Urothelium cell line (cell line): Measurements from ENCODE around the gene CST2.
"Not testable (repeated sequence)": the region's sequence is repeated elsewhere in the genome, so short reads cannot be mapped to it uniquely, and the experiment has no call there.

Experiments used
- DNase-seq: peaks from one replicate; pipeline ENCODE4 v3.0.0; 2011; ENCODE audit warnings: low spot score, mixed read lengths
- FAIRE-seq: peaks from 2 replicates; lab custom pipeline; 2011; peaks lifted over from hg19 to GRCh38; lab: Jason Lieb, UNC

The CST2 gene

DNA sequence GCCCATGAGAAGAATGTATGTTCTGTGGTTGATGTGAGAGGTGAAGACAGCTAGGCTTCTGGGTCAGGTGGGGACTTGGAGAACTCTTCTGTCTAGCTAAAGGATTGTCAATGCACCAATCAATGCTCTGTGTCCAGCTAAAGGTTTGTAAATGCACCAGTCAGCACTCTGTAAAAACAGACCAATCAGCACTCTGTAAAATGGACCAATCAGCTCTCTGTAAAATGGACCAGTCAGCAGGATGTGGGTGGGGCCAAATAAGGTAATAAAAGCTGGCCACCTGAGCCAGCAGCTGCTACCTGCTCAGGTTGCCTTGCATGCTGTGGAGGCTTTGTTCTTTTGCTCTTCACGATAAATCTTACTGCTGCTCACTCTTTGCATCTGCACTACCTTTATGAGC is 15.0 kb downstream of the CST2 start:
- DNase-seq, FAIRE-seq: not testable (repeated sequence)

- DNase-seq, FAIRE-seq: not testable (repeated sequence)
Measured at GRCh38 chr20:23810349-23810748, 16.2 kb downstream of the CST2 start.

- no peak for DNase-seq
- no peak for FAIRE-seq
Measured at GRCh38 chr20:23800865-23801264, 25.7 kb downstream of the CST2 start.

DNA sequence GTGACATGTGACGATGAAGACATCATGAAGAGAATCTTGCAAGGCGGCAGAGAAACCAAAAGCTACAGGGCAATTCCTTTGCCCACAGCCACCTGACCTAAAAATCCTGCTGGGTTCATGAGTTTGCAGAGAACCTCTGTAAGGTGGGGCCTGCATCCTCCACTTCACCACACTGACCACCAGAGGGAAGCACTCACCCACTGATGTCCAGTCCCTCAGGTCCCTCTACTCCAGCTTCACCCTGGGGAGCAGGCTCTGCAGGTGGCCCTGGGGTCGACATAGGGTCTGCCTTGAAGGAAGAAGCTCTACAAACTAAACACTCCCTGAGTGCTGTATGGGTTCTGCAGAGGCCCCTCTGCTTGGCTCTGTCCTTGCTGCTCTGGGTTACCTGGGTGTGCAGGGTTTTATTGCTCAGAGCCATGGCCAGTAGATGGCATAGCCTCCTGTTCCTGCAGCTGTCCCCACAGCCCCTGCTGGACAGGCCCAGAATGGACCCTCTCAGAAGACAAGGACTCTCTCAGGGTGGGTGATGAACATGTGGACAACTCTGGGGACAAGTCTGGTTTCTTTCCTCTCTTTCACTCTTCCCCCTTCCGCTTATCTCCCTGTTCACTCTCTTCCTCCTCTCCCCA is 27.2 kb downstream of the CST2 start:
- DNase-seq, FAIRE-seq: not testable (repeated sequence)

DNA sequence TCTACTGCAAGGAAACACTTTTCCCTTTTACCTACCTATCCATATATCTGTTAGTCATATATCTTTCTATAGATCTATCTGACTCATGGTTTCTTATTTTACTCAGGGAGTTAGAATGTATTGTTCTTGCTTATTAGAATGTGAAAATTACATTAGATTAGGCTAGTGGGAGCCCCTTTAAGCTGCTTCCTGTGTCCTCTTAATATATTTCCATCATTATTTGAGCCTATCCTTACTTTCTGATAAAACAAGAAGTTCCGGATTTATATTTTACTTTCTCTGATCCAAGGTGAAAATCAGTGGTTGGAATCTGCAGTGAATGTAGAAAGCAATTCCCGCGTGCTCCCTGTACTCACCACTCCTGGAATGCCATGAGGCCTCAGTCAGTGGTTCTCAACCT is 31.0 kb downstream of the CST2 start:
- FAIRE-seq (no peak), DNase-seq (no peak)

GRCh38 chr20:23794841-23795240 is 31.7 kb downstream of the CST2 start:
- no peak for DNase-seq
- no peak for FAIRE-seq

GRCh38 chr20:23794065-23794464 is 32.5 kb downstream of the CST2 start:
- DNase-seq (no peak), FAIRE-seq (no peak)

DNA sequence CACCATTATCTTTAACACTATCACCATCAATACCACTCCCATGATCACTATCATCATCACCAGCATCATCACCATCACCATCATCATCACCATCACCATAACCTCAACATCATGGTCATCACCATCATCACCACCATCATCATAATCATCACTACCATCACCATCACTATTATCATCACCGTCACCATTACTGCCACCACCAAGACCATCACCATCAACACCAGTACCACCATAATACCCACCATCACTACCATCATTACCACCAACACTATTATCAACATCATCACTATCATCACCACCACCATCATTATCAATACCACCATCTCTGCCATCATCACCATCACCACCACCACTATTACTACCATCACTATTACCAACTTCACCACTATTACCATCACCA is 43.1 kb downstream of the CST2 start:
- DNase-seq (no peak), FAIRE-seq (peak; percentile 99)

GRCh38 chr20:23782366-23782983 is 44.1 kb downstream of the CST2 start:
- no peak for FAIRE-seq
- peak; percentile 31 for DNase-seq

DNA sequence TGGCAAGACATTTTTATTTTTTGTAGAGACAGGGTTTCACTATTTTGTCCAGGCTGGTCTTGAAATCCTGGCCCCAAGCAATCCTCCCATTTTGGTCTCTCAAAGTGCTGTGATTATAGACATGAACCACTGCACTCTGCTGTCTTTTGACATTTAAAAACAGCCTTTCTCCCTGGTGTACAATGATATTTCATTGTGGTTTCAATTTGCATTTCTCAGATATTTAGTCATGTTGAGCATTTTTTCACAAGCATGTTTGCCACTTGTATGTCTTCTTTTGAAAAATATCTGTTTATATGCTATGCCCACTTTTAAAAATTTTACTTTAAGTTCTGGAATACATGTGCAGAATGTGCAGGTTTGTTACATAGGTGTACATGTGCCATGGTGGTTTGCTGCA is 47.9 kb downstream of the CST2 start:
- FAIRE-seq, result not testable (repeated sequence)

GRCh38 chr20:23777380-23777779 is 49.1 kb downstream of the CST2 start:
- not testable (repeated sequence) for FAIRE-seq, DNase-seq

More for the DNA sequence above, 47.9 kb downstream of the CST2 start:
- not testable (repeated sequence) for DNase-seq

DNA sequence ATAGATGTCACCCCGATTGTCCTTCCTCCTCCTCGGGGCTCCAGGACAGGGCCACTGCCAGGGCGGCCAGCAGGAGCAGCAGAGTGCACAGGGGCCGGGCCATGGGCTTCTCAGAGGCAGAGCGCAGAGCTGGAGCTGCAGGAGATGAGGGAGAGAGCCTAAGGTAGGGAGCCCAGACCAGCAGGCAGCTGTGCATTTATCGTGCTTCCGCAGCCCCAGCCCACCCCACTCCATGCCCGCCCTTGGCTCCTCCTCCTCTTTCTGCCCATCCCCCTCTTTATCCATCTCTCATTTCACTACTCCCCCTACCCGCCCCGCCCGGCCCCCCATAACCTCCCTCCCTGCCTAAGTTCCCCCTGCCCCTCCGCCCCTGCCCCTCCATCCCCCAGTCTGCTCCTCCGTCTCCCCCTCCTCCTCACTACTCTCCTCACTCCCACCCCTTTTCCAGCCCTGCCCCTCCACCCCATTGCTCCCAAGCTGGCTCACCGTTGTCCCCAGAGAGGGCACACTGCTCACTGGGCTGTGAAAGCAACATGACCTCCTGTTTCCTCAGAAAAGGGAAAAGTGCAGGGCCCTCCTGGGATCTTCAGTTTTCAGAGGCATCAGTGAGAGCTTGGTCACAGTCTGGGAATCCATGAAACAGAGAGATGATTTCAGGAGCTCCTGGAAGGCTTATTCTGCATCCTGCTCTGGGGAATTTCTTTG is 50.3 kb downstream of the CST2 start:
- FAIRE-seq (no peak), DNase-seq (no peak)

DNA sequence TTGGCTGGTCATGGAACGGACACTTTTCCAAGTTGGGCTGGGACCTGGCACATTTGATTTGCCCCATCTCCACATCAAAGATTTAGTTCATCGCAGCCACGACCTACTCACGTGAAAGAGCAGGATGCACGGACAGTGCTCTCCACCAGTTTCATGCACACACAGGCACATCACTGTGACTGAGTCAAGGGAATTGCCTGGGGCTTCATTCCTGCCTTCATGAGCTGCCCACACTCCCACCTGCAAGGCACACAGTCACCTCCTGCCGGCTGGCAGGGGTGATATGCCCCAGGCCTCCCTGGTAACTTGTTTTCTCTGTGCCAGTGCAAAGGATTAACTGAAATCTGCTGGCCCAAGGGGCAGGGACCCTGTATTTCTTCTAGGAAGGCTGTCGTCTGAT is 52.4 kb downstream of the CST2 start:
- DNase-seq (no peak), FAIRE-seq (no peak)
